Vagina (tissue), 2 donors: Measurements from ENCODE around the gene NUFIP2. TPM values are rescaled to one million over a fixed set of nuclear protein-coding genes. Genes with fewer than 3 reads are reported as not detected.

ENCODE experiments used
- DNase-seq, 2 donors: peaks; one replicate each; pipeline ENCODE4 v3.0.0-alpha.2; 2017; ENCODE audit errors: extremely low spot score in 2 of 2
- H3K27ac ChIP-seq: fragments of 200-600 bp; sonication (generic); one replicate; pipeline ENCODE4 v1.5.1; 2019
- H3K27me3 ChIP-seq: fragments of 200-600 bp; sonication (generic); one replicate; pipeline ENCODE4 v1.5.1; 2019
- H3K36me3 ChIP-seq, 2 donors: fragments of 200-600 bp; sonication (generic); one replicate each; pipeline ENCODE4 v1.5.1; 2017 to 2019
- H3K4me1 ChIP-seq: fragments of 200-600 bp; sonication (generic); one replicate; pipeline ENCODE4 v1.5.1; 2019
- H3K4me3 ChIP-seq, 2 donors: fragments of 200-600 bp; sonication (generic); 1 replicate in 1 of 2; 2 replicates in 1 of 2; pipeline ENCODE4 v1.5.1; 2016 to 2019
- H3K9me3 ChIP-seq: fragments of 200-600 bp; sonication (generic); one replicate; pipeline ENCODE4 v1.5.1; 2019
- POLR2A ChIP-seq, 2 donors: fragments of 450-650 bp; IDR thresholded peaks; one replicate each; pipeline ENCODE4 v1.6.1; 2017; ENCODE audit warnings: antibody characterized with exemption in 2 of 2, mild to moderate bottlenecking in 2 of 2, moderate library complexity in 2 of 2
- POLR2AphosphoS5 ChIP-seq, 2 donors: sonication (generic); formaldehyde crosslinking; IDR thresholded peaks; one replicate each; pipeline ENCODE4 v1.9.0; 2017; ENCODE audit warnings: antibody characterized with exemption in 2 of 2, mild to moderate bottlenecking in 2 of 2, low read depth in 1 of 2; ENCODE audit not compliant: insufficient read depth in 1 of 2
- intact Hi-C: fragments of 100-400 bp; cut with DNase I; formaldehyde crosslinking; loops from one replicate; pipeline ENCODE4 v1.15.1; 2023
- total RNA-seq: library from RNA; depleted of rRNA; stranded (reverse); fragments of >200 nt; gene quantifications from one replicate; pipeline ENCODE4 v1.2.3, GENCODE V29; 2016
- TF ChIP-seq, protein P1 (sequence below), 3 experiments: fragments of 450-650 bp in 2 of 3; fragments of 200-600 bp in 1 of 3; sonication (generic) in 1 of 3; IDR thresholded peaks; one replicate each; pipeline ENCODE4 v1.5.1; 2017 to 2019; ENCODE audit warnings: antibody characterized with exemption in 3 of 3, mild to moderate bottlenecking in 2 of 3, moderate library complexity in 2 of 3

Gene NUFIP2
- total RNA-seq, 1 donor from 2014 or later: 29.7 TPM

DNA sequence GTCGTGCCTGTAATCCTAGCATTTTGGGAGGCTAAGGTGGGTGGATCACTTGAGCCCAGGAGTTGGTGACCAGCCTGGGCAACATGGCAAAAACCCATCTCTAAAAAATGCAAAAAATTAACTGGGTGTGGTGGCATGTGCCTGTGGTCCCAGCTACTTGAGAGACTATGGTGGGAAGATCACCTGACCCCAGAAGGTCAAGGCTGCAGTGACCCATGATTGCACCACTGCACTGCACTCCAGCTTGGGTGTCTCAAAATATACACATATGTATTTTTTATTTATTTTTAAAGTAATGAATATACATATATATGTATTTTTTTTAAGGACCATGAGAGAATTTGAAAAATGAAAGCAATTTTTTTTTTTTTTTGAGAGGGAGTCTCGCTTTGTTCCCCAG lies 5.1 kb upstream of the NUFIP2 start:
- intact Hi-C loops: no loop called here

DNA sequence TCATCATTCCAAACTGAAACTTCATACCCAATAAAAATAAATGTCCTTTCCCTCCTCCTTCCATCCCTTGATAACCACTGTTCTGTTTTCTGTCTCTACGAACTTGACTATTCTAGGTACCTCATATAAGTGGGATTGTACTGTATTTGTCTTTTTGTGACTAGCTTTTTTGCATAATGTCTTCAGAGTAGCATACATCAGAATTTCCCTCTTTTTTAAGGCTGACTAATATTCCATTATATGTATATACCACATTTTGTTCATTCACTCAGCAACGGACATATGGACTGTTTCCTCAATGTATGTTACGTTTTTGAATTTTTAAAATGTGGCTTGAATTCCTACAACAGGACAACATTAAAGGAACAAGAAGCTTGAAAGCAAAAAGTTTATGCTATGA lies 1.5 kb upstream of the NUFIP2 start:
- H3K9me3 ChIP-seq: no peaks in the 10 kb centered on the region
- TF ChIP-seq, protein P1, sequence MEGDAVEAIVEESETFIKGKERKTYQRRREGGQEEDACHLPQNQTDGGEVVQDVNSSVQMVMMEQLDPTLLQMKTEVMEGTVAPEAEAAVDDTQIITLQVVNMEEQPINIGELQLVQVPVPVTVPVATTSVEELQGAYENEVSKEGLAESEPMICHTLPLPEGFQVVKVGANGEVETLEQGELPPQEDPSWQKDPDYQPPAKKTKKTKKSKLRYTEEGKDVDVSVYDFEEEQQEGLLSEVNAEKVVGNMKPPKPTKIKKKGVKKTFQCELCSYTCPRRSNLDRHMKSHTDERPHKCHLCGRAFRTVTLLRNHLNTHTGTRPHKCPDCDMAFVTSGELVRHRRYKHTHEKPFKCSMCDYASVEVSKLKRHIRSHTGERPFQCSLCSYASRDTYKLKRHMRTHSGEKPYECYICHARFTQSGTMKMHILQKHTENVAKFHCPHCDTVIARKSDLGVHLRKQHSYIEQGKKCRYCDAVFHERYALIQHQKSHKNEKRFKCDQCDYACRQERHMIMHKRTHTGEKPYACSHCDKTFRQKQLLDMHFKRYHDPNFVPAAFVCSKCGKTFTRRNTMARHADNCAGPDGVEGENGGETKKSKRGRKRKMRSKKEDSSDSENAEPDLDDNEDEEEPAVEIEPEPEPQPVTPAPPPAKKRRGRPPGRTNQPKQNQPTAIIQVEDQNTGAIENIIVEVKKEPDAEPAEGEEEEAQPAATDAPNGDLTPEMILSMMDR (IDR thresholded peaks at IDR 0.05): no peak
- TF ChIP-seq POLR2AphosphoS5 (IDR thresholded peaks at IDR 0.05; ENCODE audit: insufficient read depth in 1 of 2, low read depth in 1 of 2) (no peak), POLR2A (IDR thresholded peaks at IDR 0.05) (no peak)
- H3K27ac ChIP-seq: no peak overlapping the region
- H3K4me3 ChIP-seq: no peak overlapping the region
- no peaks in the 10 kb centered on the region for H3K36me3 ChIP-seq
- intact Hi-C loops: no loop called here
- H3K27me3 ChIP-seq: no peaks in the 10 kb centered on the region
- DNase-seq: no peak
- H3K4me1 ChIP-seq: peaks cover 24% of the 10 kb centered on the region

More for the DNA sequence above, 5.1 kb upstream of the NUFIP2 start:
- Histone ChIP-seq H3K4me3 (no peak overlapping the region), H3K9me3 (no peaks in the 10 kb centered on the region), H3K36me3 (no peaks in the 10 kb centered on the region), H3K4me1 (peaks cover 10% of the 10 kb centered on the region), H3K27me3 (no peaks in the 10 kb centered on the region), H3K27ac (no peak overlapping the region)
- no peak for DNase-seq
- no peak for TF ChIP-seq POLR2AphosphoS5 (IDR thresholded peaks at IDR 0.05; ENCODE audit: insufficient read depth in 1 of 2, low read depth in 1 of 2)
- TF ChIP-seq, protein P1 (IDR thresholded peaks at IDR 0.05): no peak
- TF ChIP-seq POLR2A (IDR thresholded peaks at IDR 0.05): no peak

- DNase-seq: no peak
- Histone ChIP-seq H3K4me3 (peak overlapping the region; percentile 76 to 98), H3K27me3 (no peaks in the 10 kb centered on the region), H3K36me3 (no peaks in the 10 kb centered on the region), H3K4me1 (peaks cover 33% of the 10 kb centered on the region), H3K27ac (peak overlapping the region; percentile 100), H3K9me3 (no peaks in the 10 kb centered on the region)
- intact Hi-C loops: loop anchor here (5.0 kb wide), 1 partner anchor 147 kb away; no protein-coding TSS in a partner anchor
- TF ChIP-seq POLR2AphosphoS5 (IDR thresholded peaks at IDR 0.05; ENCODE audit: insufficient read depth in 1 of 2, low read depth in 1 of 2) (no peak), POLR2A (IDR thresholded peaks at IDR 0.05) (no peak)
- TF ChIP-seq, protein P1 (IDR thresholded peaks at IDR 0.05): no peak
Observed at GRCh38 chr17:29294580-29294900, 592 bp upstream of the NUFIP2 start.

GRCh38 chr17:29292992-29293889 lies 707 bp downstream of the NUFIP2 start:
- intact Hi-C loops: loop anchor here (5.0 kb wide), 1 partner anchor 146 kb away; no protein-coding TSS in a partner anchor
- peak overlapping the region; percentile 100 for H3K27ac ChIP-seq
- peak overlapping the region; percentile 76 to 98 for H3K4me3 ChIP-seq
- TF ChIP-seq POLR2AphosphoS5 (IDR thresholded peaks at IDR 0.05; ENCODE audit: insufficient read depth in 1 of 2, low read depth in 1 of 2): peak in 1 of 2 donors; percentile 61
- no peak for TF ChIP-seq POLR2A (IDR thresholded peaks at IDR 0.05)
- DNase-seq: peak in 1 of 2 donors; percentile 89
- H3K4me1 ChIP-seq: peaks cover 46% of the 10 kb centered on the region
- no peaks in the 10 kb centered on the region for H3K36me3 ChIP-seq
- no peaks in the 10 kb centered on the region for H3K9me3 ChIP-seq
- no peaks in the 10 kb centered on the region for H3K27me3 ChIP-seq

DNA sequence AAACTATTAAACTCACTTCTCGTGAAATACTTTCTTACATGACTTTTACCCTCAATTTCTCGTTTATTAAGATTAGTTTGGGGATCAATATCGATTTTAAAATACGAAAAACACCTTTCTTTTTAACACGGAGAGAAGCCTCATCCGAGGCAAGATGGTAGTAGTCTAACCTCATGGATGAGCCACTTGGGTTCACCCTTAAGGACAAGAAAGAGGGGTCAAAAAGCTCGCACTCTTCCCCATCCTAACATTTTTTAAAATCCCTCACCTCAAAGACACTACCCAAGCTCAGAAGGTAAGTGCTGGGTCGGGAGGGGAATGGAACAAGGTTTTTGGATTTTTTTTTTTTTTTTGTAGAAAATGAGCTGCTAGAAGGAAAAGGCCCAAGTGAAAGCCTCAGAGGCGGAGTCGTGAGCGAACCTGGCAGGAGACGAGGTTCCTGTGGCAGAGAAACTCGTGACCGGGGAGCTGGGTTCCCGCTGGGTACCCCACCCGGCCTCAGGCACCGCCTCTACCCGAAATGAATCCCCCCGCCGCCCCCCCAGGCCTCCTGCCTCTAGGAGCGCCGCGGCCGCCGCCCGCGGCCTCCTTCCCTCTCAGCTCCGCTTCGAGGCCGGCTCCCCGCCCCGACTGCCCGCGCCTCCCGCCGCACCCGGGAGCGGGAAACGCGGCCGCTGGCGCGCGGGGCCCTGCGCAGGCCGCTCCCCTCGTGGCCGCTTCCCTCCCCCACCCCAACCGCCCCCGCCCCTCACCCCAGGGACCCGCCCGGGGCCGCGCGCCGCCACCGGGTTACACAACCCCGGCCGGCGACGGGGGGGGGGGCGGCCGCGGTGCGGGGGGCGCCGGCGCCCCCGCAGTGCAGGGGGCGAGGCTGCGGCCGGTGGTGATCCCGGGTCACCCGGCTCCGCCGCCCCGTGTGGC lies 1.6 kb downstream of the NUFIP2 start:
- Histone ChIP-seq H3K27ac (peak overlapping the region; percentile 100), H3K4me3 (peak overlapping the region; percentile 76 to 98), H3K4me1 (peaks cover 54% of the 10 kb centered on the region), H3K27me3 (no peaks in the 10 kb centered on the region), H3K9me3 (no peaks in the 10 kb centered on the region), H3K36me3 (peaks cover 0 to under 1% of the 10 kb centered on the region in 2 donors)
- no peak for TF ChIP-seq POLR2AphosphoS5 (IDR thresholded peaks at IDR 0.05; ENCODE audit: insufficient read depth in 1 of 2, low read depth in 1 of 2)
- TF ChIP-seq, protein P1 (IDR thresholded peaks at IDR 0.05): no peak
- TF ChIP-seq POLR2A (IDR thresholded peaks at IDR 0.05): no peak
- intact Hi-C loops: loop anchor here (5.0 kb wide), 1 partner anchor 145 kb away; no protein-coding TSS in a partner anchor
- DNase-seq: peak in 1 of 2 donors; percentile 90
